WERI-Rb-1 (cell line): Measurements from ENCODE around the gene SLC41A3.

Experiments used
- DNase-seq: peaks from one replicate; pipeline ENCODE4 v3.0.0-alpha.2; 2020
- H3K27ac ChIP-seq: fragments of 250-450 bp; sonication (Bioruptor Pico); 2 replicates; pipeline ENCODE4 v1.5.1; 2020; ENCODE audit warnings: mild to moderate bottlenecking, moderate library complexity
- H3K27me3 ChIP-seq: fragments of 250-450 bp; sonication (Bioruptor Pico); 2 replicates; pipeline ENCODE4 v1.5.1; 2021; ENCODE audit warnings: mild to moderate bottlenecking, low read depth, moderate library complexity; ENCODE audit not compliant: insufficient read depth, severe bottlenecking
- H3K36me3 ChIP-seq: fragments of 250-450 bp; sonication (Bioruptor Pico); 2 replicates; pipeline ENCODE4 v1.5.1; 2020; ENCODE audit warnings: mild to moderate bottlenecking, moderate library complexity
- H3K4me3 ChIP-seq: 2 replicates; pipeline ENCODE4 v1.5.1; 2011; ENCODE audit warnings: low read depth, mild to moderate bottlenecking, control low read depth, low read length
- H3K9me3 ChIP-seq: fragments of 250-450 bp; sonication (Bioruptor Pico); 2 replicates; pipeline ENCODE4 v1.5.1; 2021; ENCODE audit warnings: mild to moderate bottlenecking, moderate library complexity; ENCODE audit not compliant: severe bottlenecking
- TF ChIP-seq, protein P1 (sequence below): IDR thresholded peaks from 2 replicates; pipeline ENCODE4 v1.5.1; 2011; ENCODE audit warnings: low read depth, mild to moderate bottlenecking, control low read depth, inconsistent platforms, low read length

Gene SLC41A3

DNA sequence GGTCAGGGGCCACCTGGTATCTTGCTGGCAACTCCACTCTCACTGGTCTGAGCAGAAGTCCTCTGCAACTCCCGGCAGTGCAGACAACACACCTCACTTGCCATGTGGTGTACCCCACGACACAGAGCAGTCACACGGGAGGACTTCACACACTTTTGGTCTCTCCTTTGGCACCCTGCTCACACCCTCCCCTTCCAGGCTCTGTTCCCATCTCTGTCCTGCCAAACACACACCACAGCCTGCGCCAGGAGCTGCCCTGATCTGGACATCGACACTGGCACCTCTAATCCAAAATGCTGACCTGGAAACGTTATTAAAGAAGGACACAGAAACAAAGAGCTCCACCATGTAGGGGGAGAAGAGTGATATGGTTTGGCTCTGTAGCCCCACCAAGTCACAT, 57.2 kb downstream of the SLC41A3 start:
- H3K27ac ChIP-seq = no peak overlapping the region

DNA sequence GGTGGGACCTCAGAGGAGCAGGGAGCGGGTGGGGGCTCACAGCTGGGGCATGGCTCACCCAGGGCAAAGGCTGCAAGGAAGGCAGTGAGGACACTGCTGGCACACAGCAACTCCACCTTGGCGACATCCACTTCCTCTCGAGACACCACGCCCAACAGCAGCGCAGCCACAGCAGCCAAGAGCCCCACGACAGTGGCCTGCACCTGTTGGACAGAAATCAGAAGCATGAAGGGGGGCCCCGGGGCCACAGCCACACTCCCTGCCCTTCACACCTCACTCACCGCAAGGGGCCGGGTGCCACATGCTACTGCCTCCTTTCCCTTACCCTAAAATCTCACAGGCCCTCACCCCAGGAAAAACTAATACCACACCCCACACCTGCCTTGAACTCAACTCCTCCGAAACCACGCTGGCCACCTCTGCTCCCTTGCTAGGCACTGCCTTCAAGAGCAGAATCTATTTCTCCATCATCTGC, 57.6 kb downstream of the SLC41A3 start:
- Histone ChIP-seq H3K4me3 (no peak overlapping the region), H3K9me3 (peaks cover 11% of the 10 kb centered on the region), H3K36me3 (peaks cover 13% of the 10 kb centered on the region), H3K27ac (no peak overlapping the region), H3K27me3 (no peaks in the 10 kb centered on the region)
- TF ChIP-seq, protein P1, sequence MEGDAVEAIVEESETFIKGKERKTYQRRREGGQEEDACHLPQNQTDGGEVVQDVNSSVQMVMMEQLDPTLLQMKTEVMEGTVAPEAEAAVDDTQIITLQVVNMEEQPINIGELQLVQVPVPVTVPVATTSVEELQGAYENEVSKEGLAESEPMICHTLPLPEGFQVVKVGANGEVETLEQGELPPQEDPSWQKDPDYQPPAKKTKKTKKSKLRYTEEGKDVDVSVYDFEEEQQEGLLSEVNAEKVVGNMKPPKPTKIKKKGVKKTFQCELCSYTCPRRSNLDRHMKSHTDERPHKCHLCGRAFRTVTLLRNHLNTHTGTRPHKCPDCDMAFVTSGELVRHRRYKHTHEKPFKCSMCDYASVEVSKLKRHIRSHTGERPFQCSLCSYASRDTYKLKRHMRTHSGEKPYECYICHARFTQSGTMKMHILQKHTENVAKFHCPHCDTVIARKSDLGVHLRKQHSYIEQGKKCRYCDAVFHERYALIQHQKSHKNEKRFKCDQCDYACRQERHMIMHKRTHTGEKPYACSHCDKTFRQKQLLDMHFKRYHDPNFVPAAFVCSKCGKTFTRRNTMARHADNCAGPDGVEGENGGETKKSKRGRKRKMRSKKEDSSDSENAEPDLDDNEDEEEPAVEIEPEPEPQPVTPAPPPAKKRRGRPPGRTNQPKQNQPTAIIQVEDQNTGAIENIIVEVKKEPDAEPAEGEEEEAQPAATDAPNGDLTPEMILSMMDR = no peak
- DNase-seq = no peak

More for the DNA sequence above, 57.2 kb downstream of the SLC41A3 start:
- Histone ChIP-seq H3K9me3 (peaks cover 11% of the 10 kb centered on the region), H3K4me3 (no peak overlapping the region), H3K27me3 (no peaks in the 10 kb centered on the region), H3K36me3 (peaks cover 13% of the 10 kb centered on the region)
- DNase-seq = no peak
- TF ChIP-seq, protein P1 = no peak

DNA sequence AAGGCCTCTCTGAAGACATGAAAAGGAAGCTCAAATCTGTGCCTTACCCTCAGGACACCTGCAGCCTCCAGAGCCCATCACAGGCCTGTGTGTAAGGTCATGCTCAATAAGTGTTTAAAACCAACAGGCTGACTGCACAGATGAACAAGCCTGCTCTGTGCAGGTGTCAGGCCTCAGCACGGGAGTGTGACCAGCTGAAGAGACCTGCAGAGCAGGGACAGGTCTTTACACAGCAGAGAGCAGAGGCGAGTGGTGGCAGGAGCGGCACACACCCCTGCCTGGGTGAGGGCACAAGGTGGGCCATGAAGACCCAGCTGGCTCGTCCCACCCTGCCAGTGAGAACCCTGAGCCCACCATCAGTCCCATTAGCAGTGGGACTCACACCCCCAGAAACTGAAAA, 58.1 kb downstream of the SLC41A3 start:
- TF ChIP-seq, protein P1 = no peak
- H3K9me3 ChIP-seq = peaks cover 11% of the 10 kb centered on the region
- H3K36me3 ChIP-seq = peaks cover 13% of the 10 kb centered on the region
- H3K27me3 ChIP-seq = no peaks in the 10 kb centered on the region
- H3K4me3 ChIP-seq = no peak overlapping the region
- DNase-seq = no peak
- no peak overlapping the region for H3K27ac ChIP-seq

DNA sequence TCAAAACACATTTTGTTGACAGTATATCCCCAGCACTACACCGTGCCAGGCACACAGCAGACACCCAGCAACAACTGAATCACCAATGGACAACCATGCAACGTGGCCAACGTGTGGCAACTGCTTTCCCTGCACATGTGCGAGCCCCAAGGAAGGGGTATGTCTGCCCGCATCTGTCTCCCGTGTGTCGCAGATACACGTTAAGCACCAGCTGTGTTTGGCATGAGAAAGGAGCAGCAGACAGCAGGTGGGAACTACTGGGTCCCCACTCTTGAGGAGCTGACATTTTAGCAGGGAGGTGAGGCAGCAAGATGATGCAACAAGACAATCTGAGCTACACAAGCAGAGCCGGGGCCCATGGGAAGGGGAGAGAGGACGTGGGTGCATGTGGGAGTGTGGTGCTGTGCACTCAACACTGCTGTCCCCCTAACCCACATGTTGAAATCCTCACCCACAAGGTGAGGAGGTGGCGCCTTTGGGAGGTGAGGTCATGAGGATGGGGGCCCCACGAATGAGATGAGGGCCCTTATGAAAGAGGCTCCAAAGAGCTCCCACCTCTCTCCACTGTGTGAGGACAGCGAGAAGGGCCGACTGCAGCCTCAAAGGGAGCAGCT, 58.7 kb downstream of the SLC41A3 start:
- no peak overlapping the region for H3K27ac ChIP-seq
- peaks cover 11% of the 10 kb centered on the region for H3K9me3 ChIP-seq
- H3K4me3 ChIP-seq = no peak overlapping the region
- no peaks in the 10 kb centered on the region for H3K27me3 ChIP-seq
- peaks cover 13% of the 10 kb centered on the region for H3K36me3 ChIP-seq
- no peak for DNase-seq
- TF ChIP-seq, protein P1 = no peak

DNA sequence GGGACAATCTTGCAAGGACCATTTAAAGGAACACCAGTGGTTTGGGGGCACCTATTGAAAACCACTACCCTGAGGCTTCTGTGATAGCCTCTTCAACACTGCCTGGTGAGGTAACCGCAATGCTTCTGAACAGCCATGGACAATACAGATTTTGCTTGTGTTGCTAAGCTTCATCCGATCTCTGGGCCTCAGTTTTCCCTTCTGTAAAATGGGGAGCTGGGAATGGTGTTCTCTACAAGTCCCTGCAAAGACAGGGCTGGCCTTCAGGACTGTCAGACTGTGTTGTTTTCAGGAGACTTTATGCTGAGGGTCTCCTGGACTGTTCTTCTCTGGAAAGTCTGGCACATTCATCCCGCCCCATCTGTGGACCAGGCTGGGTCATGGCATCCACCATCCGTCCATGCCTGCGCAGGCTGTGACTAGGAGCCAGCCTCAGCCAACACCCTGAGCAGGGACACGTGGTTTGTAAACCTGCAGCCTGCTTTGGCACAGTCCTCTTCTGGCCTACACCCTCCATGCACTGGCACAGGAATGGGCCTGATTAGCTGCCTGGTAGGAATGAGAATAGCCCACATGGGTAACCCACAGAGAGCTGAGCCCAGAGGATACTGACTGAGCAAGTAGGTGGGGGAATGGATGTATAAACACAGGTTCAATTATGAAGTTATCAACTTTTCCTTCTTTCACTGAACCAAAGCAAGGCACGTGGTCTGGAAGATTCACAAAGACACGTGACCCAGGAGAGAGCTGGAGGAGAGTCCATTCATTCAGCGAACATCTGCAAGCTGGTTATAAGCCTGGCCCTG, 59.7 kb downstream of the SLC41A3 start:
- Histone ChIP-seq H3K9me3 (peaks cover 11% of the 10 kb centered on the region), H3K27ac (no peak overlapping the region; the same call in 1 of the 2 replicates), H3K27me3 (no peaks in the 10 kb centered on the region), H3K36me3 (peaks cover 13% of the 10 kb centered on the region), H3K4me3 (no peak overlapping the region)
- no peak for DNase-seq
- TF ChIP-seq, protein P1 = no peak
